Stimulated activated effector memory CD8-positive, alpha-beta T cell treated with anti-CD3 and anti-CD28 coated beads, Interleukin-12 subunit alpha, Interleukin-12 subunit beta, amount 100 ng/mL, for 72 hours (primary cell): ENCODE results near the gene MIOS.
A peak's percentile ranks its signal among the peaks of the same experiment; 100 is the strongest.
"Not testable (repeated sequence)": the region's sequence is repeated elsewhere in the genome, so short reads cannot be mapped to it uniquely, and the experiment has no call there.

Source experiments
- ATAC-seq: fragments of 150-1000 bp; cut with Tn5 transposase; 2 replicates; pipeline ENCODE4 v1.10.0; 2021
- DNase-seq, 2 donors: peaks; one replicate each; pipeline ENCODE4 v3.0.0; 2021 to 2022; ENCODE audit warnings: low spot score in 2 of 2
- H3K27ac Mint-ChIP-seq: one replicate; pipeline ENCODE4 v1.8.0; 2022; ENCODE audit warnings: mild to moderate bottlenecking, mixed read lengths
- H3K36me3 Mint-ChIP-seq: one replicate; pipeline ENCODE4 v1.8.0; 2022; ENCODE audit warnings: mild to moderate bottlenecking, mixed read lengths
- H3K4me1 Mint-ChIP-seq: one replicate; pipeline ENCODE4 v1.8.0; 2022; ENCODE audit warnings: mixed read lengths
- H3K4me3 Mint-ChIP-seq: one replicate; pipeline ENCODE4 v1.8.0; 2022; ENCODE audit warnings: mild to moderate bottlenecking, mixed read lengths
- H3K9me3 Mint-ChIP-seq: one replicate; pipeline ENCODE4 v1.8.0; 2022; ENCODE audit warnings: mixed read lengths

The MIOS gene

GRCh38 chr7:7640221-7641128 is 73.8 kb downstream of the MIOS start, which contains the start of gene UMAD1:
TSS of gene UMAD1 (plus strand) at chr7:7640752. CDS start at chr7:7673372, 32,620 bp downstream.
- peaks cover 44% of the 10 kb centered on the region for H3K4me1 Mint-ChIP-seq
- H3K36me3 Mint-ChIP-seq: peaks cover 53% of the 10 kb centered on the region
- H3K9me3 Mint-ChIP-seq: no peaks in the 10 kb centered on the region
- peak within 1 kb of the TSS; percentile 97 for H3K4me3 Mint-ChIP-seq
- DNase-seq (peak; percentile 80 to 96), ATAC-seq (peak; percentile 96)
- H3K27ac Mint-ChIP-seq: peak within 1 kb of the TSS; percentile 96

DNA sequence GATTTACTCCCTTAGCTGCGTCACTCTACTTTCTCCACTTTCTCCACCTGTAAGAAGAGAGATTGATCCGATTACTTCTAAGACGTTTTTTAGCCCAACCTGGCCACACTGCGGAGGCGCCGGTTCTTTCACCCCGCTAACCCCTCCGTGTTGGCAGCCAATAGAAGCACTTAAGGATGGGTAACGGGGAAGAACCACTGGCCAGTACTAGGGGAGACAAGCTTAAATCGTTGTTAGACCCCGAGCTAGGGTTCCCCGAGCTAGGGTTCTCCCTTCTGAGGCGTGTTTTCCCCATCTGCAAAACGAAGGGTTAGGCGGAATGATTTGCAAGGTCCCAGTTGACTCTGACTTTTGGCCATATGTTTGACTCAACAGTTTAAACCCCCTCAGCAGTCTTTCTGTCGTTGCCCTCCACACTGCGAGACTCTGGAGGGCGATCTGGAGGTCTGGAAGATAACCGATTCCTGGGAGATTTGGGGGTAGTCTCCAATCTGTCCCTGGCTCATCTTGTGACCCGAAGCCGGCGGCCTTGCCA is 74.5 kb downstream of the MIOS start:
- peak overlapping the region; percentile 96 for H3K27ac Mint-ChIP-seq
- ATAC-seq (peak; percentile 9), DNase-seq (no peak)
- H3K4me3 Mint-ChIP-seq: peak overlapping the region; percentile 97
- no peaks in the 10 kb centered on the region for H3K9me3 Mint-ChIP-seq
- H3K4me1 Mint-ChIP-seq: peaks cover 50% of the 10 kb centered on the region
- peaks cover 50% of the 10 kb centered on the region for H3K36me3 Mint-ChIP-seq

DNA sequence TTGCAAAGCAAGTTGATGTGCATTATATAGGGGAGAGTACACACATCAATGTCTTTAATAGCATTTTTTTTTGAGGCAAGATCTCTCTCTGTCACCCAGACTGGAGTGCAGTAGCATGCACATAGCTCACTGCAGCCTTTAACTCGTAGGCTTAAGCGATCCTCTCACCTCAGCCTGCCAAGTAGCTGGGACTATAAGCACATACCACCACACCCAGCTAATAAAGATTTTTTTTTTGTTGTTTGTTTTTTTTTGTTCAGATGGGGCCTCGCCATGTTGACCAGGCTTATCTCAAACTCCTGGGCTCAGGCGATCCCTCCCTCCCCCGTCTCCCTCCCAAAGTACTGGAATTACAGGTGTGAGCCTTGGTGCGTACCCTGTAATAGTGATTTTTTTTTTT is 75.4 kb downstream of the MIOS start:
- peak overlapping the region; percentile 97 for H3K4me3 Mint-ChIP-seq
- no peak overlapping the region for H3K27ac Mint-ChIP-seq
- ATAC-seq (no peak), DNase-seq (no peak)
- peaks cover 41% of the 10 kb centered on the region for H3K36me3 Mint-ChIP-seq
- peaks cover 50% of the 10 kb centered on the region for H3K4me1 Mint-ChIP-seq
- H3K9me3 Mint-ChIP-seq: no peaks in the 10 kb centered on the region

DNA sequence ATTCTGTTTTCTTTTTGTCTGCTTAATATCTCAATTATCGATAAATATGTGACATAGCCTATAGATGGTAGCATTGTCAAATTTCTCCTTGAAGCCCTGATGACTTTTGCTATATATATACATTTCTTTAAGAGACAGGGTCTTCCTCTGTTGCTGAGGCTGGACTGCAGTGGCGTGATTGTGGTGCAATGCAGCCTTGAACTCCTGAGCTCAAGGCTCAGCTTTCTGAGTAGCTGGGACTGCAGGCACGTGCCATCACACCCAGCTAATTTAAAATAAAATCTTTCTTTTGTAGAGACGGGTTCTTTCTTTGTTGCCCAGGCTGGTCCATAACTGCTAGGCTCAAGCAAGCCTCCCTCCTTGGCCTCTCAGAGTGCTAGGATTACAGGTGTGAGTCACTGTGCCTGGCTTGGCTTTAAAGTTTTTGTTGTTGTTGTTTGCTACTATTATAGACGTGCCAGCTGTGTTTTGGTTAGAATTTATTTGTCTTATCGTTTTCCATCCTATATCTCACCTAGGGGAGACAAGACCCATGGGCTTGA is 80.9 kb downstream of the MIOS start:
- no peak for ATAC-seq
- DNase-seq: no peak
- H3K4me3 Mint-ChIP-seq: no peak overlapping the region
- H3K27ac Mint-ChIP-seq: no peak overlapping the region
- H3K9me3 Mint-ChIP-seq: no peaks in the 10 kb centered on the region
- H3K4me1 Mint-ChIP-seq: peaks cover 43% of the 10 kb centered on the region
- H3K36me3 Mint-ChIP-seq: peaks cover 6% of the 10 kb centered on the region

DNA sequence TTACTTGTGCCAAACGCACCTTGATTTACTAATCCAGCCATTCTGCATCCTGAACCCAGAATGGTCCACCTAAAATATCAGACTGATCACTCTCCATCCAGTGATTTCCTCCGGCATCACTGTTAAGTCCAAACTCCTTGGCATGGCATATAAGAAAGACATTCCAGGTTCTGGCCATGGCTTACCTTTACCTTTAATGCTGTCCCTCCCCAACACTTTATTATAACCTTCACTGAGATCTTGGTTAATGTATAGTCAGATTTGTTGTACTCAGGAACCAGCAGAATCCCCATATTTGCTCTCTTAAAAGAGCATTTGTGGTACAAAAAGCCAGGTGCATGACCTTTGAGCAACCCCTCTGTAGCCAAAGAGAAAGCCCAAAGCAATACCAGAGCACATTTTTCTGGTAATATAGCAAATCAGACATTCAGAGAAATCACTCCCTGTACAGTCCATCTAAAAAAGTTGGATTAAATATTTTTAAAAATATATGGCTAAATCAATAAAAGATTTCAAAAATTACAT is 84.1 kb downstream of the MIOS start:
- H3K4me1 Mint-ChIP-seq: peaks cover 24% of the 10 kb centered on the region
- DNase-seq (no peak), ATAC-seq (no peak)
- H3K4me3 Mint-ChIP-seq: no peak overlapping the region
- no peak overlapping the region for H3K27ac Mint-ChIP-seq
- H3K36me3 Mint-ChIP-seq: peaks cover under 1% of the 10 kb centered on the region
- no peaks in the 10 kb centered on the region for H3K9me3 Mint-ChIP-seq

DNA sequence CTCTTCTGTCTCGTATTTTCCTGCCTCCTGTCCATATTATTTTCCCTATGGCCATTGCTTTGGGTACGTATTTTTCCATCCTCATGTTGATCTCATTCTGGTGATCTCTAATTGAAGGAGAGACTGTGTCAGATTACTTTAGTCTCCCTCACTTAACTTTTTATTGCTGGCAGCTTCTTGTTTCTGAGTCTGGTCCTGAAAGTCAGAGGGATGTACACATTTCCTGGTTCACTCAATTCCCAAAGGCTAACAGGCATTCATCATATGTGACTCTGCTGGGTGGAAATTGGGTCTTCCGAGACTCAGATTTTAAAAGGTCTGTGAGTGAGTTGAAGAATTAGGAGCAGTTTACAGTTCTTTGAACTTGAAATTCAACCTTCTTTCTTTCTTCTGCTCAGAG is 84.8 kb downstream of the MIOS start:
- H3K27ac Mint-ChIP-seq: peak overlapping the region; percentile 18
- H3K4me1 Mint-ChIP-seq: peaks cover 21% of the 10 kb centered on the region

GRCh38 chr7:7652798-7653540 is 86.3 kb downstream of the MIOS start:
- H3K4me3 Mint-ChIP-seq: no peak overlapping the region
- peaks cover 21% of the 10 kb centered on the region for H3K4me1 Mint-ChIP-seq
- peak overlapping the region; percentile 18 for H3K27ac Mint-ChIP-seq
- no peak for DNase-seq
- no peaks in the 10 kb centered on the region for H3K9me3 Mint-ChIP-seq
- peaks cover 7% of the 10 kb centered on the region for H3K36me3 Mint-ChIP-seq
- no peak for ATAC-seq

More for the DNA sequence above, 84.8 kb downstream of the MIOS start:
- ATAC-seq (no peak), DNase-seq (no peak)
- peaks cover 5% of the 10 kb centered on the region for H3K36me3 Mint-ChIP-seq
- H3K9me3 Mint-ChIP-seq: no peaks in the 10 kb centered on the region
- no peak overlapping the region for H3K4me3 Mint-ChIP-seq

GRCh38 chr7:7653593-7654187 is 87.0 kb downstream of the MIOS start:
- no peaks in the 10 kb centered on the region for H3K9me3 Mint-ChIP-seq
- peaks cover 21% of the 10 kb centered on the region for H3K4me1 Mint-ChIP-seq
- H3K4me3 Mint-ChIP-seq: no peak overlapping the region
- peaks cover 7% of the 10 kb centered on the region for H3K36me3 Mint-ChIP-seq
- ATAC-seq (no peak), DNase-seq (no peak)
- H3K27ac Mint-ChIP-seq: no peak overlapping the region

DNA sequence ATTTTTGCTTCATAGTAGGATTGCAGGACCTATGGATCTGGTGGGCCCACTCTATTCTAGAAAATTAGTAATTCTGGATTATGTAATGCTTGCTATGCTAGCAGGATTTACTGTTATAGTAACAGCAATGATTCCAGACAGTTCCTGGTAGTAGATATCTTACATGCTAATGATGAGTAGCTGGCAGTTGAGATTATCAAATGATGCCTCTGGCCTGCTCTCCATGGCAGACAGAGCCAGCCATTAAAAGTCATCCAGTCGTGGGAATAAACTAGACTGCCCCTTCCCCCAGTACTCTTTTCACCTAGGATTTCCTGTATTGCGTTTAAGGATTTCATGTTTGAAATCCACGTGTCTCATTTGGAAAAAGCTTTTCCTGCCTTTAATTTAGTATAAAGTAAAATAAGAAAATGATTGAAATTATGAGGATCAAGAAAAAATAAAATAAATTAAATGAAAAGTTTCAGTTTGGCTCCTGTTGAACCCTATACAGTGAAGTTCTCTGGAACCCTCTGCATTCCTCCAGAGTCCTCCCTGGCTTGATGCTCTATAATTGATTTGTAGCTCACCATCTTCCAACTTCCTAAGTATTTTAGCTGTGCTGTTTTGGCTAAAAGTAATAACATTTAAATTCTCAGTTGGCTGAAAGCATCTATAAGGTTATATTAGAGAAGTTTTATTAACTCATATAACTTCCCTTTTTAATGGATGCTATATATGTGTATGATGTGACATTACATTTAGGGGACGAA is 88.5 kb downstream of the MIOS start:
- Mint-ChIP-seq H3K4me3 (no peak overlapping the region), H3K36me3 (peaks cover 7% of the 10 kb centered on the region), H3K4me1 (peaks cover 35% of the 10 kb centered on the region), H3K27ac (no peak overlapping the region), H3K9me3 (peaks cover 8% of the 10 kb centered on the region)
- ATAC-seq: no peak
- DNase-seq: no peak

GRCh38 chr7:7656459-7656858 is 89.8 kb downstream of the MIOS start:
- not testable (repeated sequence) for H3K36me3 Mint-ChIP-seq, H3K4me3 Mint-ChIP-seq, ATAC-seq, DNase-seq, H3K9me3 Mint-ChIP-seq, H3K27ac Mint-ChIP-seq
- H3K4me1 Mint-ChIP-seq: peaks cover 45% of the 10 kb centered on the region
